Activated naive CD4-positive, alpha-beta T cell treated with anti-CD3 and anti-CD28 coated beads, Interleukin-2, amount 50 U/mL, for 24 hours (primary cell): ENCODE measurements around the gene LEMD2.

Experiments
- H3K27ac Mint-ChIP-seq: one replicate; pipeline ENCODE4 v1.8.0; 2021; ENCODE audit warnings: mild to moderate bottlenecking, mixed read lengths
- H3K27me3 Mint-ChIP-seq: one replicate; pipeline ENCODE4 v1.8.0; 2021; ENCODE audit warnings: mixed read lengths
- H3K36me3 Mint-ChIP-seq: one replicate; pipeline ENCODE4 v1.8.0; 2021; ENCODE audit warnings: mixed read lengths
- H3K4me1 Mint-ChIP-seq: one replicate; pipeline ENCODE4 v1.8.0; 2021; ENCODE audit warnings: mixed read lengths
- H3K4me3 Mint-ChIP-seq: one replicate; pipeline ENCODE4 v1.8.0; 2021; ENCODE audit warnings: mild to moderate bottlenecking, mixed read lengths
- H3K9me3 Mint-ChIP-seq: one replicate; pipeline ENCODE4 v1.8.0; 2021; ENCODE audit warnings: mixed read lengths

Gene LEMD2

DNA sequence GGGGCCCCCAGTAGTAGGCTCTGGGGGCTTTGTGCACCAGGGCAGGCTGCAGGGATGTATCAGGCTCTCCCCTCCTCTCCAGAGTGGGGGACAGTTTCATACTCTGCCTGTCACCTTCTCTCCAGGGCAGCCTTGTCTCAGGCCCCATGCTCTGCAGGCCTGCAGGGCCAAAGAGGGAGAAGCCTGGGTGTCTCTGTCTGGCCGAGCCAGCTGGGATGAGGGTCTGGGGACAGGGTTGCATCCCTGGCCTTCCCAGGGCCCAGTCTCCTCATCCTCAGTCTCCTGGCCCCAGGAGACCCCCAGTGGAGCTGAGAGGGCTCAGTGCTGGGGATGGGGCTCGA lies 27.4 kb downstream of the LEMD2 start:
- no peaks in the 10 kb centered on the region for H3K36me3 Mint-ChIP-seq
- H3K4me3 Mint-ChIP-seq: no peak overlapping the region
- H3K9me3 Mint-ChIP-seq: no peaks in the 10 kb centered on the region
- H3K4me1 Mint-ChIP-seq: no peaks in the 10 kb centered on the region
- no peak overlapping the region for H3K27ac Mint-ChIP-seq
- H3K27me3 Mint-ChIP-seq: no peaks in the 10 kb centered on the region

DNA sequence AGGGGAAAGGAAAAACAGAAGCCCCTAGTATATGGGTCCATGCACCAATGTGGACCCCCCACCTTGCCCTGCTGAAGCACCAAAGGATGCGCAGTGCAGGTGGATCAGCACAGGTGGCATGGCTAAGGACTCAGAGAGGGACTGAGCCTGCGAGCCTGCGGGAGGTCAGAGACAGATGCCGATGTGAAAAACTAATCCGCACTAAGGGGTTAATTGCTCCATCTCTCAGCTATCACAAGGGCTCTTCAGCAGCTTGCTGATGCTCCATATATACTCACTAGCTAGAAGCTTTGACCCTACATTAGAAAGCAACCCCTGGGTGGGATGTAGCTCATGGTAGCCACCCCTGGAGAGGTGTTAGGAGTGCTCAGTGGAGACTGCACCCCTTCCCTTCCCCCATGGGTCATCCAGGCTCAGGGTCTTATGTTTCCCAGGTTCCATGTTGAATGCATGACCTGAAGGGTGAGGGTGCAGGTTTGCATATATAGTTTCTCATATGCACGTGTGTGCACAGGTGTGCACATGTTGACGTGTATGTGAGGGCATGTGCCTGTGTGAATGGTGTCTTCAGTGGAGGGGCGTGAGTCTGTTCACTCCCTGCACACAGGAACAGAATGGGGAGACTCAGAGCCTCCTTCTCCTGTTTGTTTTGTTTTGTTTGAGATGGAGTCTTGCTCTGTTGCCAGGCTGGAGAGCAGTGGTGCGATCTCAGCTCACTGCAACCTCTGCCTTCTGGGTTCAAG lies 28.9 kb downstream of the LEMD2 start:
- Mint-ChIP-seq H3K27me3 (no peaks in the 10 kb centered on the region), H3K4me1 (no peaks in the 10 kb centered on the region), H3K9me3 (no peaks in the 10 kb centered on the region), H3K36me3 (no peaks in the 10 kb centered on the region), H3K4me3 (no peak overlapping the region), H3K27ac (no peak overlapping the region)

DNA sequence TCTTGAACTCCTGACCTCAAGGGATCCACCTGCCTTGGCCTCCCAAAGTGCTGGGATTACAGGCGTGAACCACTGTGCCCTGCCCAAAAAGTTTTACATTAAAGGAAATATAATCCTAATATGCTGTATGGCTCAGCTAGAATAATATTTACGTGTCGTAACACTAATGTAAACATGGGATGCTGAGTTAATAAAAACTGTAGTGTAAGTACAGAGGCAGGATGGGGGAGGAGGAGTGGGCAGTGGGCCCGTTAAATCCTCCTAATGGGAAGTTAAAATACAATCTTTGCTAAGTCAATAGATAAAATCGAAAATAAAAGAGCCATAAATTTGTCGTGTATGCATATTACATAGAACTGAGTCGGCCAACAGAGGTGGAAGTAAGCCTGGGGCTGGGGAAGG lies 30.1 kb downstream of the LEMD2 start:
- H3K9me3 Mint-ChIP-seq: no peaks in the 10 kb centered on the region
- no peaks in the 10 kb centered on the region for H3K4me1 Mint-ChIP-seq
- no peak overlapping the region for H3K4me3 Mint-ChIP-seq
- H3K27ac Mint-ChIP-seq: no peak overlapping the region
- no peaks in the 10 kb centered on the region for H3K27me3 Mint-ChIP-seq
- H3K36me3 Mint-ChIP-seq: no peaks in the 10 kb centered on the region

DNA sequence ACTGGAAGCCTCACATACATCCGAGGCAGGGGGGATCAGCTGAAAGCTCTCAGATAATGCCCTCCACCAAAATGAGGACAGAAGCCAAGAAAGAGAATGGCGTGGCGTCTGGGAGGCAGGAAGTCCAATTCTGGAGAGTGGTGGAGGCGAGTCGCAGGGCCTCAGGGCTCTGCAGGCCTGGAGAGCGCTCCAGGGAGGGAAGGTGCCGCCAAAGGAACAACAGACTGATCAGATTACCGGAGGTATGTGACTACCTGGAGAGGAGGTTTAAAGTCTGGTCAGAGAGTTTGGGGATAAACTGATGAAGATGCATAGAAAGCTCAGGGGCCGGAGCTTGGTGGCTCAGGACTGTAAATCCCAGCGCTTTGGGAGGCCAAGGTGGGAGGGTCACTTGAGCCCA lies 31.0 kb downstream of the LEMD2 start:
- no peaks in the 10 kb centered on the region for H3K36me3 Mint-ChIP-seq
- H3K9me3 Mint-ChIP-seq: no peaks in the 10 kb centered on the region
- H3K27me3 Mint-ChIP-seq: no peaks in the 10 kb centered on the region
- H3K4me3 Mint-ChIP-seq: no peak overlapping the region
- no peak overlapping the region for H3K27ac Mint-ChIP-seq
- no peaks in the 10 kb centered on the region for H3K4me1 Mint-ChIP-seq

DNA sequence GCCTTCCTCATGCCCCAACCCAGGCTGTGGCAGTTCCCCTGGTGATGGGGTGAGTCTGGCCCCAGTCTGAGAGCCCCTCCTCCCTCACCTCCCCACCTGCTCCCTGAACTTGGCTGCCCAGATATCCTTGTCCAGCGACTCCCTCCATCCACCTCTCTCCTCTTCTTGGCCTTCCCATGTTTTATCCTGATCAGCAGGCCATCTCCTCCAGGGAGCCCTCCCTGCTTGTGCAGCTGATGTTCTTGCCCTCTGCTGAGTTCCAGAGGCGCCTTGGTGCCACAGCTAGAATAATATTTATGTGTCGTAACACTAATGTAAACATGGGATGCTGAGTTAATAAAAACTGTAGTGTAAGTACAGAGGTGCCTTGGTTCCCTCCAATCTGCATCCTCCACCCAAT lies 31.8 kb downstream of the LEMD2 start:
- no peak overlapping the region for H3K27ac Mint-ChIP-seq
- H3K4me1 Mint-ChIP-seq: no peaks in the 10 kb centered on the region
- no peaks in the 10 kb centered on the region for H3K36me3 Mint-ChIP-seq
- no peaks in the 10 kb centered on the region for H3K9me3 Mint-ChIP-seq
- no peak overlapping the region for H3K4me3 Mint-ChIP-seq
- no peaks in the 10 kb centered on the region for H3K27me3 Mint-ChIP-seq

DNA sequence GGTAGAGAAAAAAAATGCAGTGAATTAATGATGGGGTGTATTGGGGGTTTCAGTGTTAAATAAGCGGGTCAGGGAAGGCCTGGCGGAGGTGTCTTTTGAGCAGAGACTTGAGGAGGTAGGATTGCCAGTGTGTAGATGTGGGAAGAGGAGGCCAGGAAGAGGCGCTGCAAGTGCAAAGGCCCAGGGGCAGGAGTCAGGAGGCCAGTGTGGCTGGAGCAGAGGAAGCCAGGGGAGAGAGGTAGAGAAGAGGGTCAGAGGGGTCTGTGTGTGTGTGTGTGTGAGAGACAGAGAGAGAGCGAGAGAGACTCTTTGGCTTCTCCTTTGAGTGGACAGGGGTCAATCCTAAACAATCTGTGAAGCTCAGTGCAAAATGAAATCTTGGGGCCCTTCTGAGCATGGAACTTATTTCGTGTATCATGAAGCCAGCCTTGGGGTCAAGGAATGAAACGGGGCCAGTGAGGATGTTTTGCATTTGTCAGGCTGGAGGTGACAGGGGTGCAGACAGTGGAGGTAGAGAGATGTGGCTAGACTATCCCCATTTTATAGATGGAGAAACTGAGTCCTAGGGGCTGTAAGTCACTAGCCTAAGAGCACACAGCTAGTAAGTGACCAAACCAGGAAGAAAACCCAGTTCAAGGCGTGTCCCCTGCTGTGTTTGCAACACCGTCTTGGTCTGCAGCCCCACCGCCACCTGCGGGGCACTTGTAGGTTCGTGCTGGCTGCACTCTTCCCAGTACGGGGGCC lies 32.5 kb downstream of the LEMD2 start:
- Mint-ChIP-seq H3K4me3 (no peak overlapping the region), H3K27me3 (no peaks in the 10 kb centered on the region), H3K36me3 (no peaks in the 10 kb centered on the region), H3K4me1 (no peaks in the 10 kb centered on the region), H3K27ac (no peak overlapping the region), H3K9me3 (no peaks in the 10 kb centered on the region)

DNA sequence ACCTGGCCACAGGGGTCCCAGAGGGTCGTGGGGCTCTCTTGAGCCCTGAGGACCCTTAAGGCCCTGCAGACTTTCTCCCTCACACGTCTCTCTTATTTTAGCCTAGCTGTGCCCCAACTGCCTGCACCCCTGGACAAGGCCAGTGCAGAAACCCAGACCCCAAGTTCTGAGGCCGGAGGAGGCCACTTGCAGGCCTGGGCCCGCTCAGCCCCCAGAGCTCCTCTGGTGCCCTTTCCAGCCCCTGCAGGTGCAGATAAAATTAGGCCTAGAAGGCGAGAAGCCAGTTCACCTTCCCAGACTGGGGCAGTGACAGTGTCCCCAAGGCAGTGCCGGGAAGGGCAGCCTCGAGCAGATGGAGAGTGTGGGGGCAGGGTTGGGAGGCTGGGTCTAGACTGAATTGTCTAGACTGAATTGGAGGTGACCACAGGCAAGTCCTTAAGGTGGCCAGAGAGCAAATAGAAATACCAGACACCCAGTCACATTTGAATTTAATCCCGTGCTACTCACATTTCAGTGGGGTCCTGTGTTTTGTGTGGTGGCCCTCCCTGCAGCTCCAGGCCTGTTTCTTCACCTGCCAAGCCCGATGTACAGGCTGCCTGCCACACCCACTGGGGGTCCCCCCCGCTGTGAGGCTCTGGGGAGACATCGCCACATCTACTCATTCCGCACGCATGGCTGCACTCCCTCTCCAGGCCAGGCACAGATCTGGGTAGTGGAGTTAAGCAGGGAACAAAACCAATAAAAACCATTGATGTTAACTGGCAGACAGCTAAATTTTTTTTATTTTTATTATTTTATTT lies 33.7 kb downstream of the LEMD2 start:
- Mint-ChIP-seq H3K27me3 (no peaks in the 10 kb centered on the region), H3K9me3 (no peaks in the 10 kb centered on the region), H3K27ac (no peak overlapping the region), H3K4me1 (no peaks in the 10 kb centered on the region), H3K4me3 (no peak overlapping the region), H3K36me3 (no peaks in the 10 kb centered on the region)

DNA sequence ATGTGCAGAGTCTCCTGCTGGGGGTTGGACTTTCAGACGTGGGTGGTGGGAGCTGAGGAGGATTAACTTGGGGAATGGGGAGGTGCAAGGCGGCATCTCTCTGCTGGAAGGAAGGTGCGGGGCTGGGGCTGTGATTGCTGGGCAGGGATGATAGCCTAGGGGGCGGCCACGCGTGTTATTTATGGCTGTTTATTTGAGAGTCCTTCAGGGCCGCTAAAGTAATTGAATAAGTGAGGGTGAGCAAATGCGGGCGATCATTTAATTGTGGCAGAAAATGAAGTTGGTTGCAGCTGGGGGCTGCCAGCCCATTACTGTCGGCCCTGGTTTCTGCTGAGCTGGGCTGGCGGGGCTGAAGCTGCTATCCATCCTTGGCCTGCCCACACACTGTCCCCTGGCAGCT lies 34.7 kb downstream of the LEMD2 start:
- Mint-ChIP-seq H3K27me3 (no peaks in the 10 kb centered on the region), H3K27ac (no peak overlapping the region), H3K4me3 (no peak overlapping the region), H3K9me3 (no peaks in the 10 kb centered on the region), H3K36me3 (no peaks in the 10 kb centered on the region), H3K4me1 (no peaks in the 10 kb centered on the region)

DNA sequence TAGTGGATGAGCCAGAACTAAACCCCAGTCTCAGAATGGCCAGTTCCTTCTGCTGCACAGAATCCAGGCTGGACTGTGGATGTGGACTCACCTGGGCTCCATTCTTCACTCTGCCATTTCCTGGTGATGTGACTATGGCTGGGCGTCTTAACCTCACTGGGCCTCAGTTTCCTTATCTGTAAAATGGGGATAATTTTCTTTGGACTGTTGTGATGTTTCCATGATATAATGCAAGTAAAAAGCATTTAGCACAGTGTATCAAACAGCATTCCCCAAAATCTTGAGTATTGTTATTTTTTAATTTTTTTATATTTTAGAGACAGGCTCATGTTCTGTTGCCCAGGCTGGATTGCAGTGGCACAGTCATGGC lies 36.3 kb downstream of the LEMD2 start:
- H3K27me3 Mint-ChIP-seq: no peaks in the 10 kb centered on the region
- H3K36me3 Mint-ChIP-seq: no peaks in the 10 kb centered on the region
- no peaks in the 10 kb centered on the region for H3K4me1 Mint-ChIP-seq
- no peak overlapping the region for H3K4me3 Mint-ChIP-seq
- H3K9me3 Mint-ChIP-seq: no peaks in the 10 kb centered on the region
- H3K27ac Mint-ChIP-seq: no peak overlapping the region

DNA sequence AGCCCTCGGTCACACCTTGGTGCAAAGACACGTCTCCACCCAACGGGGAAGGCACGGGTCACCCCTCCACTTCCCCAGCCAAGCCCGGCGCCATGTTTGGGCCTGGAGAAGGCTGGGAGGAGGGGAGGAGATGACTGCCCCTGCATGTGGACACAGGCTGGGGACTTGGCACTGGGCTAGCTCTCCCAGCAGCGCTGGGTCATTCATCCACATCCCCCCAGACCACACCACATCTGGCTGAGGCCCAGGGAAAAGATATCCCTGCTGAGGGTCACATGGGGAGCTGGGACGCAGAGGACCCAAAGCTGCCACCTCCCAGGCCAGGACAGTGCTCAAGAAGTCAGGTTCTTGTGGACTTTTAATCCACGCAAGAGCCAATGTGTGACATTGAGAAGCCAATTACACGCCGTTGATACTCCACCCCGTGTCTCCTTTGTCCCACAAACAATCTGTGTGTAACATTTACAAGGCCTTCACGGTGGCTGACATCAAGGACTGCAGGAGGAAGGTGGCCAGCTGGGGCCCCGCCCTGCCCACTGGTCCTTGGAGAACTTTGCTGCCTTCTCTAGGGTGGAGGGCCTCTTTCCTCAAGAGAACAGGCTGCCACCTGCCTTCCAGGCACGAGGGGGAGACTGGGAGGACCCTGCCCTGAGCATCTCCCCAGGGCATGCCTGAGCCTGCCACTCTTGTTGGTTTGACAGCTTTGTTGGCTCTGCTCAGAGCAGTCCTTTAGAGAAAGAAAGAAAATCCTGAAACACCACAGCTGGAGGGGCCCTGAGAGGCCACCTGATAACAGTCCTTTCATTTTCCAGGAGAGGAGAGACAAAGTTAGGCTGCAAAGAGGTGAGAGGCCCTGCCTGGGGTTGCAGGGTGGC lies 36.9 kb downstream of the LEMD2 start:
- Mint-ChIP-seq H3K4me3 (no peak overlapping the region), H3K27me3 (no peaks in the 10 kb centered on the region), H3K27ac (no peak overlapping the region), H3K4me1 (no peaks in the 10 kb centered on the region), H3K36me3 (no peaks in the 10 kb centered on the region), H3K9me3 (no peaks in the 10 kb centered on the region)

DNA sequence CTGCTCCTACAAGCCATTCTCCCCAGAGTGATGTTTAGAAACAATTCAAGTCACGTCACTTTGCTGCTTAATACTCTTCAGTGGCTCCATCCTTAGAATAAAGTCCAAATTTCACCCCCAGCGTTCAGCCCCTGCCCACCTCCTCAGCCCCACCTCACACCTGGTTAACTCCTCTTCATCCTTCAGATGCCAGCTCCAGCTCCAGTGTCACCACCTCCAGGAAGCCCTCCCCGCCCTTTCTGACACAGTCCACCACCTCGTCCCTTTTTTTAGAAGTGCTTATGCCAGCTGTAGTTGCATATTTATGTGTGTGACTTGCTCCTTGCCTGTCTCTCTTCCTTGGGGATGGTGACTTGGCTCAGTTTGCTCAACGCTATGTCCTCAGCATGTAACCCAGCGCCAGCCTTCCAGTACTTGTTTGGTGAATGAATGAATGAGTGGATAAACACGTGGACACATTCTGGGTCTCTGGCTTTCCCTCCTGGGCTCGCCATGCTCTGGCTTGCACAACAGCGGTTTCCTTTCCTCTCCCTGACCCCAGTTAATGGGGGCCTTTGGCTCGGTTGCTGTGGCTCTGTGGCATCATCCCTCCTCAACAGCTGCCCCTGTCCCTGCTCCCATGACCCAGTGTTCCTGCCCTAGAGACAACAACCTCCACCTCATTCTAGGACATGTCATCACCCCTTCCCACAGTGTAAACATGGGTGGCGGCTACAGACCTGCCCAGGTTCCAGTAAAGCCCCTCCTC lies 38.5 kb downstream of the LEMD2 start:
- Mint-ChIP-seq H3K36me3 (no peaks in the 10 kb centered on the region), H3K27me3 (no peaks in the 10 kb centered on the region), H3K27ac (no peak overlapping the region), H3K9me3 (no peaks in the 10 kb centered on the region), H3K4me1 (no peaks in the 10 kb centered on the region), H3K4me3 (no peak overlapping the region)

DNA sequence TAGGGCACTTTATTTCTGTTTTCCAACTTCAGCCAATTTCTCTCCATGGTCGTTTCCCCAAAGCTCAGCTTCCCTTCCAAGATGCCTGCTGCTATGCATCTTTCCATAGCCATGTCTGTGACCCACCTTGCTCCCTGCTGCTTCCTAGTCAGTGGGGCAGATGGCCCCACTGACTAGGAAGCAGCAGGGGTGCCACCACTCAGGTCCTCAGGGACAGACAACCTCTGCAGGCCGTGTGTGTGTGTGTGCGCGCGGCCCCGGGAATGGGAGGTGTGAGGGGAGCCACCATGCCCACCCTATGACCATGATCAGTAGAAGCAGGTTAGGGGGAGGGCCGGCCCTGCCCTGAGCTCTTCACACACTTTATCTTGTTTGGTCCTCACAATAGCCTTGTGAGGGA lies 39.5 kb downstream of the LEMD2 start:
- Mint-ChIP-seq H3K4me1 (peaks cover under 1% of the 10 kb centered on the region), H3K9me3 (no peaks in the 10 kb centered on the region), H3K36me3 (no peaks in the 10 kb centered on the region), H3K27ac (no peak overlapping the region), H3K4me3 (no peak overlapping the region), H3K27me3 (no peaks in the 10 kb centered on the region)

DNA sequence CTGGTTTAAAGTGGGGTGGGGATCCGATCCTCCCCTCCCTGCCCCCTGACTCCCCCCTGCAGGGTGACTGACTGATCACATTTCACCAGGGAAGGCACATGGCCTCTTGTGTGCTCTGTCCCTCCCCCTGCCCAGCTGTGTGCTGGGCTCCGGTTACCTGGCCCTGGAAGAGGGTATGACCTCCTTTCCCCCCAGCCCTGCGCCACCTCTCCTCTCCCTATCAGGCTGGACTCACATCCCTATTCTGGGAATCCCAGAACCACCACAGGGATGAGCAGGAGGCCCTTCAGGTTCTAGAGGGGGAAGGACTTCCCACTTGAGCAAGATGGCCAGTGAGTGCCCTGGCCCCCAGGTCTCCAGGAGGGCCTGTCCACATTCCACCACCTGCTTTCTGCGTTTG lies 40.1 kb downstream of the LEMD2 start:
- Mint-ChIP-seq H3K27ac (no peak overlapping the region), H3K9me3 (no peaks in the 10 kb centered on the region), H3K36me3 (no peaks in the 10 kb centered on the region), H3K4me1 (peaks cover 4% of the 10 kb centered on the region), H3K27me3 (no peaks in the 10 kb centered on the region), H3K4me3 (no peak overlapping the region)

DNA sequence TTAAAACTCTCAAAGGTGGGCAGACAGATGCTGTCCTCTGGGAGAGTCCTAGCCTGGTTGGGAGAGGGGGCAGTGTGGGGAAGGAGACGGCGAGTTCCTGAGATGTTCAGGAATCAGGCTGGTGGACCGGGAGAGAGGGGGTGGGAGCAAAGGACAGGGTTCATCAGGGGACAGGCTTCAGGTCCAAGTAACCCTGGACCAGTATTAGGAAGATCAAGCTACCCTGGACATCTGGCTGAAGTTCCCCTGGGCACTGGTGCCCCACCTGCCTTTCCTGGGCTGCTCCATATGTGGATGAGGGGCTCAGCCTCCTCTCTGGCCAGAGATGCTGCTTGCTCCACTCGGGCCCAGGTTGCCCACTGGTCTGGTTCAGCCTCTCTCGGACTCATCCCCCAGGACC lies 41.1 kb downstream of the LEMD2 start:
- no peaks in the 10 kb centered on the region for H3K27me3 Mint-ChIP-seq

DNA sequence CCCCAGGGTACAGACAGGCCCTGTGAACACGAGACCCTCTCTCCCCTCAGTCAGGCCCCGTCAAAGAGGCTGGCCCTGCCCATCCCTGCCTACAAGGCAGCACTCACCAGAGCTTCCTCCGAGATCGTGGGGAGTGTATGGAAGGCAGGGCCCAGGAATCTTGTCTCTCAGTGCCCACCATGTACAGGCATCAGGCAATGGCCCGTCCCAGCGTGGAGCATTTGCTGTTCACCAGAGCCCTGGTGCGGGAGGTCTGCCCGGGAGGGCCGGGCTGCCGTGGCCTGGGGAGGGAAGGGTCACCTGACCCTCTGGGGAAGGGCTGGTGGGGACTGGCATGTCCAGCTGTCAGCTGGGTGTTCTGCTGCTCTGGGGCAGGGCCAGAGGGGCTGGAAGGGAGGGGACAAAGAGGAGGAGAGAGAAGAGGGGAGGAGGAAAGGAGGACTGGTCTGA lies 42.3 kb downstream of the LEMD2 start, which contains the start of gene IP6K3:
Gene IP6K3, minus strand, starts transcription at position 255 of the 450 bp plus-strand sequence. CDS start 11,429 bp downstream, outside the sequence.
- H3K36me3 Mint-ChIP-seq: no peaks in the 10 kb centered on the region
- peak within 1 kb of the TSS; percentile 12 for H3K27ac Mint-ChIP-seq
- no peaks in the 10 kb centered on the region for H3K27me3 Mint-ChIP-seq
- H3K4me1 Mint-ChIP-seq: peaks cover 4% of the 10 kb centered on the region
- no peak within 1 kb of the TSS for H3K4me3 Mint-ChIP-seq
- no peaks in the 10 kb centered on the region for H3K9me3 Mint-ChIP-seq

More for the DNA sequence above, 41.1 kb downstream of the LEMD2 start:
- no peak overlapping the region for H3K4me3 Mint-ChIP-seq
- peaks cover 4% of the 10 kb centered on the region for H3K4me1 Mint-ChIP-seq
- H3K9me3 Mint-ChIP-seq: no peaks in the 10 kb centered on the region
- H3K27ac Mint-ChIP-seq: no peak overlapping the region
- no peaks in the 10 kb centered on the region for H3K36me3 Mint-ChIP-seq
